ENCODE data around the gene GPR25.

DNA sequence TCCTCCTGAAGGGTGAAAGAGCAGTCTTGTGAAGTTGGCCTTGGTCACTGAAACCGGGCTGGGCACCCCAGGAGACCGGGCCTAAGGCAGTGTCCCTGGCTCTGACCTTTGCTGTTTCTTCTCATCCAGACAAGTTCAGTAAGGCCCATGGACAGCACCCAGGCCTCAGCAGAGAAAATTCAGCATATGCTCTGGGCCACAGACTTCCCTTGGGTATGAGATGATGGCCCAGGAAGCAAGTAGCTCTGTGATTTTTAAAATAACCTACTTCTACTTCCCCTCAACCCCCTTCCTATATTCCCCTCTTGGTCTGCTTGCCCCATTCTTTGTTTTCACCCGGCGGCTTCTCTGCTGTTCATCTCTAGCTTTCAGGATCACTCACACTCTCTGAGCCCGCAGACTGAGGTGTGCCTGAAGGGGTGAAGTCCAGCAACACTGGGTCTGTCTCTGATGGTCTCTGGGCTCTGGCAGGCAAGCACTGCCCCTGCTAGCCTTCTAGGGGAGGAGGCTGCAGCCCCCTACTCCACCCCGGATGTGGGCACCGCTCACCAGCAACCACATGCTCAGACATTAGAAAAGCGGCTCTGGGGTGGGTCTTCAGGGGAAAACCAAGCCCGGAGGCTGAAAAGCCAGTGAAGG, 2.9 kb upstream of the GPR25 start:
- TF ChIP-seq, protein P1, sequence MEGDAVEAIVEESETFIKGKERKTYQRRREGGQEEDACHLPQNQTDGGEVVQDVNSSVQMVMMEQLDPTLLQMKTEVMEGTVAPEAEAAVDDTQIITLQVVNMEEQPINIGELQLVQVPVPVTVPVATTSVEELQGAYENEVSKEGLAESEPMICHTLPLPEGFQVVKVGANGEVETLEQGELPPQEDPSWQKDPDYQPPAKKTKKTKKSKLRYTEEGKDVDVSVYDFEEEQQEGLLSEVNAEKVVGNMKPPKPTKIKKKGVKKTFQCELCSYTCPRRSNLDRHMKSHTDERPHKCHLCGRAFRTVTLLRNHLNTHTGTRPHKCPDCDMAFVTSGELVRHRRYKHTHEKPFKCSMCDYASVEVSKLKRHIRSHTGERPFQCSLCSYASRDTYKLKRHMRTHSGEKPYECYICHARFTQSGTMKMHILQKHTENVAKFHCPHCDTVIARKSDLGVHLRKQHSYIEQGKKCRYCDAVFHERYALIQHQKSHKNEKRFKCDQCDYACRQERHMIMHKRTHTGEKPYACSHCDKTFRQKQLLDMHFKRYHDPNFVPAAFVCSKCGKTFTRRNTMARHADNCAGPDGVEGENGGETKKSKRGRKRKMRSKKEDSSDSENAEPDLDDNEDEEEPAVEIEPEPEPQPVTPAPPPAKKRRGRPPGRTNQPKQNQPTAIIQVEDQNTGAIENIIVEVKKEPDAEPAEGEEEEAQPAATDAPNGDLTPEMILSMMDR (IDR thresholded peaks at IDR 0.05; ENCODE audit: low read depth, low read length, poor library complexity, severe bottlenecking): no peak
- no peak for TF ChIP-seq EZH2phosphoT487 (IDR thresholded peaks at IDR 0.05; ENCODE audit: borderline replicate concordance, low read length)

Measured in DOHH2 (cell line).